HG02885 (cell line): ENCODE data around the gene TMEM231.
"Not testable (repeated sequence)": the region's sequence is repeated elsewhere in the genome, so short reads cannot be mapped to it uniquely, and the experiment has no call there.

ENCODE experiments used
- ATAC-seq: cut with Tn5 transposase; IDR thresholded peaks from one replicate; pipeline ENCODE4 v1.9.1; 2021; ENCODE audit warnings: mild to moderate bottlenecking; ENCODE audit not compliant: unreplicated experiment, poor library complexity

The TMEM231 gene, protein sequence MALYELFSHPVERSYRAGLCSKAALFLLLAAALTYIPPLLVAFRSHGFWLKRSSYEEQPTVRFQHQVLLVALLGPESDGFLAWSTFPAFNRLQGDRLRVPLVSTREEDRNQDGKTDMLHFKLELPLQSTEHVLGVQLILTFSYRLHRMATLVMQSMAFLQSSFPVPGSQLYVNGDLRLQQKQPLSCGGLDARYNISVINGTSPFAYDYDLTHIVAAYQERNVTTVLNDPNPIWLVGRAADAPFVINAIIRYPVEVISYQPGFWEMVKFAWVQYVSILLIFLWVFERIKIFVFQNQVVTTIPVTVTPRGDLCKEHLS

DNA sequence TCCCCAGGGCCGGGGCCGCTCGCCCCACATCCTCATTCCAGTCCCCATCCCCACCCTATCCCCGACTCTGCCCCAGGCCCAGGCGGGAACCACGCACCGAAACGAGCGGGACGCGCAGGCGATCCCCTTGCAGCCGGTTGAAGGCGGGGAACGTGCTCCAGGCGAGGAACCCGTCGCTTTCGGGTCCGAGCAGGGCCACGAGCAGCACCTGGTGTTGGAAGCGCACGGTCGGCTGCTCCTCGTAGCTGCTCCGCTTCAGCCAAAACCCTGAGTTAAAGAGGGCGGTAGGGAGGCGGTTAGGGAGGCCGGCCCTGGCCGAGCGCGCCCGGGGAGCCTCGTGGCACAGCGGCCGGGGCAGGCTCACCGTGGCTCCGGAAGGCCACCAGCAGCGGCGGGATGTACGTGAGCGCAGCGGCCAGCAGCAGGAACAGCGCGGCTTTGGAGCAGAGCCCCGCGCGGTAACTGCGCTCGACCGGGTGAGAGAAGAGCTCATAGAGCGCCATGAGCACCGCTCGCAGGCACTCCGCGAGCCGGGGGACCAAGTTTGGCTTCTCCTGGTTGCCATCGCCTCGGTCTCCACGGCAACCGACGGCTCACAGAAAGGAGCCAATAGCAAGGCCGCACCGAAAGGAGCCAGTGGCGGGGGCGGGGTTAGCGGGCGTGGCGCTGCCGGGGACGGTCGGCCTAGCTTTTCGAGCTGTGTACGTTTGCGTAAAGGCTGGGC lies at the start of gene TMEM231:
Gene TMEM231 (minus strand): TSS at position 546 of the 724 bp plus-strand sequence. CDS start 43 bp downstream, at position 503.
- ATAC-seq: peak; percentile 96

DNA sequence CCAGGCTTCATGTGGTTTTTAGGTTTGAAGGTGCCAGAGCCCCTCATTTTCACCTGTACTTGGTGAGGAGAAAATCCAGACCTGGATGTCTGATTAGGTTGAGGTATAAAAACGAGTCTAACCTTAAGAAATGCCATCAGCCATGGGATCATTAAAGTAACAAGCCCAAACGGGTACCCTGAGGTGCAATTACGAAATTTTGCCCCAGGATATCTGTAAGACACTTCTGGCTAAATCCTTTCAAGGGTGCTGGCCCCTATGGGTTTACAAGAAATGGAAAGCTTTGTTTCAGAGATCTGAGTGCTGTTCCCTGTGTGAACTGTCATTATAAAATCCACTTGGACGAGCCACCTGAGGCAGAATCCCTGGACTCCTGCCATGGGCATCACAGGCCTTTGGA lies 47.2 kb upstream of the TMEM231 start:
- no peak for ATAC-seq

DNA sequence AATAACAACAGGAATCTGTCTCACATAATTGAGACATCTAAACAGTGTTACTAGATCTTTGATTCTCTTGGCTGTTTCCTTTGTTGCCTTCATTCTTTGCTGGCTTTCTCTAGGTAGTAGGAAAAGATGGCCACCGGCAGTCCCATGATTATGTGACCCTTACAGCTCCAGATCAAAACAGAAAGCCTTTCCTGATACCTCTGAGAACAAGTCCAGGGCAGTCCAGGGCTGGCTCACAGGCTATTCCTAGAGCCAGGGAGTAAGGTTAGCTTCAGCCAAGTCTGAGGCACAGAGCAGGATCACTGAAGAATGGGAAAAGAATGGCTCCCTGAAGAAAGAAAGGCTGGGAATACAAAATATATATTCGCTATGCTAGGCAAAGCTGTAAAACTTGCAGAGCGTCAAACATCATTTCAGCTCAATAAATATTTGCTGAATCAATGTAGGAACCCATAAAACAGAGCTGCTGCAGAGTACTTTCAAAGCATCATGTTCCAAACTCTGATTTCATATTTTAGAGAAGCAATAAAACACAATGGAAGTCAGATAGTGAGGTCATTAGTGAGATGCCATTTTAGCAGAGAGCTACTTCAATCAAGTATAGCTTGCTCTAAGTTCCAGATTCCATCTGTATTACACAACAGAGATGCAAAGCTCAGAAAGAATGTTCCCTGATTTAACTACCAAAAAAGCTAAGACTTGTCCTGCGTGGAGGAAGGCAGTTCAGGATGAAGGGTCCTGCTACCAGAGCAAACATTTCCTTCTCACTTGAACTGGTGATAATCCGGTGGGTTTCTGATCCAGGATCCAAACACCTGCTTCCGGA lies 43.6 kb upstream of the TMEM231 start:
- no peak for ATAC-seq

DNA sequence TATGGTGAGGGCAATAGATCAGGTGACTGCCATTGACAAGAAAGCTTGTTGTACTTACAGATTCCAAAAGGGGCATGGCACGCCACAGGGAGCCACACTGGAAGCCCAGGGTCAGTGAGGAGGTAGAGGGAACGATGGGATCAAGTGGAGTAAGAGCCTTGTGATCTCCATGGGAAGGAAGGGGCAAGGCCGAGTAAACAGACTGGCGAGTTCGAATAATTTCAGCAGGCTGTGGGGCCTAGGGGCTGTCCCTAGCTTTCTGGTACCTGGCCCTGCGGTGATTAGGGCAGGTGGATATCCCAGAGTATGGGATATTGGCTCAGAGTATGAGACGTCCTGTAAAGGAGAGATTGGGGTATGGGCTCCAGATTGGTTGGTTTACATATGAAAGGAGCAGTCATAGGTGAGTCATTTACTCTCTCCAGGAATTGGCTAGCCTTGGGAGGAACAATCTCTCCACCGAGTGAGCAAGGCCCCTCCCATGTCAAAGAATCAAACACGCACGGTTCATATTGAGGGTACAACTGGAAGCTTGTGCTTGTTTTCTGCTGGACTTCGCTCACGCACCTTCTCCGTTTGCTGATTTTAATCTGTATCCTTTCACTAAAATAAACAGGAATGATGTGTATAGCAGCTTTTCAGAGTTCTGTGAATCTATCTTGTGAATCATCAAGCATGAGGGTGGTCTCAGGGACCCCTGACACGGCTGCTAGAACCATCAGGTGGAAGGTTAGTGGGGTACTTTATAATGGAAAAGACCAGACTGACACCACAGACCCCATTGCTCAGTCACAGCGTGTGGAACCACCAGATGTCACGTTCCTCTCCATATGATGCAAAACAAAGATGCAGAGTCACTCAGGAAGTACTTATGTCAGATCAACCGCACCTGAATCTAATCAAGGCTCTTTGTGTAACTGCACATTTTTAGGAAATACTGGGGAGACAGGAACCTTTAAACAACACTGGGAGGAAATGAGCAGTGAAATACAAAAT lies 38.1 kb upstream of the TMEM231 start:
- ATAC-seq: no peak

DNA sequence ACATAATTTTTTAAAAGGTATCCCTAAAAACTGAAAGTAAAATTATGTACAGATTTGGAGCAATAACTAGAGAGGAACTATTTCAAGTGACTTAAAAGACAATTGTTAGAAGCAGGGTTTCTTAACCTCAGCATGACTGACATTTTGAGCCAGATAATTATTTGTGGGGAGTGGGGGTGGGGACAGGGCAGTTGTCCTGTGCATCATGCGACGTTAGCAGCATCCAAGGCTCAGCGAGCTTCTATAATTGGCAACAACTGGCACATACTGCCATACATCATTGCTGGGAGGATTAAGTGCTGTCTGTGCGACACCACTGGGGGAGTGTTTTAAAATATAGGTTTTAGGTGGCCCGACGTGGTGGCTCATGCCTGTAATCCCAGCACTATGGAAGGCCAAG lies 37.3 kb upstream of the TMEM231 start:
- ATAC-seq: no peak

DNA sequence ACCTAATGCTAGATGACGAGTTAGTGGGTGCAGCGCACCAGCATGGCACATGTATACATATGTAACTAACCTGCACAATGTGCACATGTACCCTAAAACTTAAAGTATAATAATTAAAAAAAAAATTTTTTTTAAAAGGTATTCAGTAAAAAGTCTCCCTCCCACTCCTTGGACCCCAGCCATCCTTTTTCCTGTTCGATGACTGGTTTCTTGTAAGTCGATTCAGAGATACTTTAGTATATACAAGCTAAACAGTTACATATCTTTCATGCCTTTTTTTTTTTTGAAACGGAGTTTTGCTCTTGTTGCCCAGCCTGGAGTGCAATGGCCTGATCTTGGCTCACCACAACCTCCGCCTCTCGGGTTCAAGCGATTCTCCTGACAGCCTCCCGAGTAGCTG lies 35.9 kb upstream of the TMEM231 start:
- not testable (repeated sequence) for ATAC-seq

DNA sequence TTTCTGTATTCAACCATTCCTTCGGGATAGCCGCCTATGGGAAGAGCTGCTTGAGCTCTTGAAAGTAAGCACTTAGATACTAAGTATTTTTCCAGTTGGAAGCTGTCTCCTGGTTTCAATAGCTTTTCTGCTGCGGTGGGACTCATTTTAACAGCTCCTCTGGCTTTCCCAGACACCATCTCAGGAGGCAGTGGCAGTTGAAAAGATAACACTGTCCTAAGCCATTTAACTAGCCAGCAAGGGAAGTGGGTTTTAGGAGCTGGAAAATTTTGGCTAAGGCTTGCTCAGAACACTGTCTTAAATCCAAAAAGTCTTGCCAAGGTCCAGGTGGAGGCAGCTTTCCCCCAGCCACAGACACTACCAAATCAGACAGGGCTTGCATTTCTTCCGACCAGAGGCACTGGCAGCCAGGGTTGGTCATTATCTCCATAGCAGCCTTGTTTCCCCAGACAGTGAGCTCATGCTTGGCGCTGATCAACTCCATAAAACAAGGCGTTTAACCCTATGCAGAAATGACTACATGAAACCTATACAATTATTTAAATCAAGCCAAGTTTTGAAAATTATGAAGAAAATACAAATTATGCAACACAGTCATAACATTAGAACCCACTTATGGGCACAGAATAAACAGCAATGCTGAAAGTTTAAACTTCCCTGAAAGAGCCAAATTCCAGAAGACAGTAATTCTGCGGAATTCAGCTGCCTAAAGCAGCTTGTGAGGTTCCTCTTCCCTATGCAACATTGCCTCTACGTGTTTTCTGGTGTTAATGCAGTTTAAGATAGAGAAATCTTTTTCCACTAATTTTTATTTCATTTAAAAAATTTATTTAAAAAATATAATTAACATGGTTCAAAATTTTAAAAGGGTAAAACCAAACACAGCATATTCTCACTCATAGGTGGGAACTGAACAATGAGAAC lies 35.1 kb upstream of the TMEM231 start:
- no peak for ATAC-seq

DNA sequence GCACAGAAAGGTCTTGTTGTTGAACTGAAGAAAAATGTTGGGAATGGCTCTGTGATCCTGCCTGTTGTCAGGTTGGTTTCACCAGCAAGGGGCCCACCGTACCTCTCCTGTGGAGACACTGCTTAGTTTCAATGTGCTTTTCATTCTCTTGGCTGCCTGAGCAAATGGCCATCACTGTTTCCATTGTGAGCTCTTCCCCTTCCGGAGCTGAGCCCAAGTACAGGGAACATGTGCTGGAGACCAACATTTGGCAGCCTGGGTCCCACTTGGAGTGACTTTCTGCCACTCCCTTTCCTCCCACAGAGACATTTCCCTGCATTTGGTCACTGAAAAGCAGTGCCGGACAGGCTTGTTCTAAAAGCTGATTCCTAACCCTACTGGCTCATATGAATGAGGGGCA lies 33.3 kb upstream of the TMEM231 start:
- no peak for ATAC-seq

DNA sequence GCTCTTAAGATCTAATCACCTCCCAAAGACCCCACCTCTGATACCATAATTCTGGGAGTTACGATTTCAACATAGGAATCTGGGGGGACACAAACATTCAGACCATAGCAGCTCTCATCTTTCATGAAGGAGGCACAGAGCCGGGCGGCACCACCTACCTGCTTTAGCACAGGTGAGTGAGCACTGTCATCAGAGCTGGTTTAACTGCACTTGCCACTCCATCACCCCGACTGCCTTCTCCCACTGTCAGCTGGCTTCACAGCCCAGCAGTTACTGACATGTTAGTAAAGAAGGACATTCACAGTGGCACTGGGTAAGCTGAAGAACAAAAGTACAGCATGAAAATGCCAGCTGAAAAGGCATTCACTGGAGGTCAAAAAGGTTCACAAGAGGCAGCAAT lies 32.7 kb upstream of the TMEM231 start:
- no peak for ATAC-seq

DNA sequence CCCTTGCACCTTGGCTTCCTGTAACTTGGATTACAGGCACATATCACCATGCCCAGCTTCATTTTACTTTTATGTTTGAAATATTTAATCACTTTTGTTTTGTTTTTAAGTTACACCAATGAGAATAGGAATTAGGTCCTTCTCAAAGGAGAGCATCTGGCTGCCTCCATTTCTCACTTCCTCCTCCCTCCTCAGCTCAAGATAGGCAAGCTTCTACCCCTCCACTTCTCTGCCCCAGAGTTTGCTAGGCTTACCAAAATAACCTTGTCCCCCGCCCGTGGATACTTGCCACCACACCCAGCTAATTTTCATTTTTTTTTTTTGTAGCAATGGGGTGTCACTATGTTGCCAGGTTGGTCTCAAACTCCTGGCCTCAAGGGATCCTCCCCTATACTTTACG lies 28.1 kb upstream of the TMEM231 start:
- ATAC-seq: peak; percentile 76

DNA sequence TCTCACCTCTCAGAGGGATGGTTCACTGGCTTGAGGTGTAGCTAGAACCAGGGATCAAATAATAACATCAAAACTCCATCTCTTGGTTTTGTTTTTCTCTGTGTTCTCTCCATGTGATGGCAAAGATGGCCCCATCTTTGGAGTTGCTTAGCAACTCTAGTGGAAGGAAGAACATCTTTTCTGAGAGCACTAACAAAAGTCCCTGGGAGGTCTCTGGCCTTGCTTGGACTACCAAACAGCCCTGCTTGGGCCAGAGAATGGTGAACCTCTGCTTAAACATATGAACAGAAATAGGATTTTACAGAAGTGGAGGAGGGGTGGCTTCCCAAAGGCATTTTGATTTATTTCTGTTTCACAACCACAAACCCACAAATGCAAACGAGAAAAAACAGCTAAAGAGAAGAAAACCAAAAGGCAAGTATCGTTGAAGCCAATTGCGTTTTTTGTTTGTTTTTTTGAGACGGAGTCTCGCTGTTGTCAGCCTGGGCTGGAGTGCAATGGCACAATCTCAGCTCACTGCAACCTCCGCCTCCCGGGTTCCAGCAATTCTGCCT lies 23.3 kb upstream of the TMEM231 start:
- no peak for ATAC-seq

DNA sequence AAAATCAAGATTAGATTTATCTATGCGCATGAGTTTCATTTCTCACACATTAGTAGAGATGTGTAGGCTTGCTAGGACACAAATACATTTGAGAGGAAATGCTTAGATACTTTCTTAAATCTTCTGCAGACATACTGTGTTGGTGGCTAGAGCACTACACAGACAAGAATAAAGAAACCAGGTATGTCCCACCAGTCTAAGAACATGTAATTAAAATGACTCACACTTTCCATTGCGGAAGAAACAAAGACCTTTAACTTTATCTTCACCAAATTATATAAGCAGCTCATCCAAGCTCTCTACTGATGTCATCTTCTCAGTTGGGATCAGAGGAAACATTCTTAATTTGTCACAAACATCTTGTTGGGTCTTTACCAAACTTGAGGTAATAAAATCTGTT lies 22.7 kb upstream of the TMEM231 start:
- ATAC-seq: no peak

DNA sequence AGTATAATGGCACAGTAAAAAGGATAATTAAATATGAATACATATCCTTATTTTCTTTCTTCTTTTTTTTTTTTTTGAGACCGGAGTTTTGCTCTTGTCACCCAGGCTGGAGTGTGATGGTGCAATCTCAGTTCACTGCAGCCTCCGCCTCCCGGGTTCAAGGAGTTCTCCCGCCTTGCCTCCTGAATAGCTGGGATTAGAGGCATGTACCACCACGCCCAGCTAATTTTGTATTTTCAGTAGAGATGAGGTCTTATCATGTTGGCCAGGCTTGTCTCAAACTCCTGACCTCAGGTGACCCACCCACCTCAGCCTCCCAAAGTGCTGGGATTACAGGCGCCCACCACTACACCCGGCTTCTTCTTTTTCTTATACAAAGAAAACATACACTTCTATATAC lies 22.2 kb upstream of the TMEM231 start:
- ATAC-seq: no peak

DNA sequence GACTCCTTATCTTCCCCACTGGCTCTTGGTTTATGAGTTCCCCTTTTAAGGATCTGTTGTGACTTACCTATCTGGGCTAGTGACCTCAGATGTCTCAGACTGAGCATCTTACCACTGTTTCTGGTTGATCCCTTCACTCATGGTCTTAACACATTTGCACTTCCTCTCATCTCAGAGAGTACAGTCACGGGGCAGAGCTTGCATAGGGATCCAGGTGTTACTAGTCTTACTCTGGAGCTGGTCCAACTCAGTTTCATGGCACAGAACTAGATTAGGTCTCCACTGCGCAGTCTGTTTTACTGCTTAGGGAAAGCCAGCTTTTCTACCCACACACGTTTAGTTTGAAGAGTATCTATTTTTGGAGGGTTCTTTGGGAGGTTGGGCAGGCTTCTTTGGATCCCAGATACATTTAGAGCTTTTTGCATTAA lies 20.3 kb upstream of the TMEM231 start:
- ATAC-seq: peak; percentile 69

DNA sequence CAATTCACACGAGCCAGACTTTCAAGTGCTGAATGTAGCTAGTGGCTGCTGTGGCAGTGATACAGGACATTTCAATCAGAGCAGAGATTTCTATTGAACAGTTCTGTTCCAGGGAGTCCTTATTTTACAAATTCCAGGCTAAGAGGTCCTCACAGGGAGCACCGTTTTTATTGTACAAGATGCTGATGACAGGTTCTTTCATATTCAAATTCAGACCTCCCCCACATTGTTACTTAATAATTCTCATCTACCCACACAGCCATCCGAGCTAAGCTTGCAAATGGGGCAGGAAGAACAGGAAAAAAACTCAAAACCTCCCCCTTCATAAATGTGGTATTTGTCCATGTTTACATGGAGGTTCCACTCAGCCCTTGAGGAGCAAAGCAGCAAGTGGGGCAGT lies 19.9 kb upstream of the TMEM231 start:
- ATAC-seq: no peak

DNA sequence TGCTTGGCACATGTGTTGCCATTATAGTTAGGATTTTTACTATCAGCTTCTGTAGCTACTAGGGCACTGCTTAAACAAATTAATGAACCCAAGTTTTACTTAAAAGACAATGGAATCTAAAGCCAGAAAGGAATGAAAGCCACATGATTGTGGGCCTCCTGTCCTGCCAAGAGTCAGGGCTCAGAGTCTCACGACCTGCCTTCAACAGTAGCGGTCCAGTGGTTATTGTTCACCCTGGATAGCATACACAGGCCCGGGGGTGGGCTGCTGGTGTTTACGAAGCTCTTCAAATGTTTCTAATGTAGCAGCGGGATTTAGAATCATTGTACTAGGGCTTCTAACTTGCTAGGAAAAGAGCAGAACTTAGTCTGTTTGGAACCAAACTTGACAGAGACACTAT lies 17.9 kb upstream of the TMEM231 start:
- ATAC-seq: no peak

DNA sequence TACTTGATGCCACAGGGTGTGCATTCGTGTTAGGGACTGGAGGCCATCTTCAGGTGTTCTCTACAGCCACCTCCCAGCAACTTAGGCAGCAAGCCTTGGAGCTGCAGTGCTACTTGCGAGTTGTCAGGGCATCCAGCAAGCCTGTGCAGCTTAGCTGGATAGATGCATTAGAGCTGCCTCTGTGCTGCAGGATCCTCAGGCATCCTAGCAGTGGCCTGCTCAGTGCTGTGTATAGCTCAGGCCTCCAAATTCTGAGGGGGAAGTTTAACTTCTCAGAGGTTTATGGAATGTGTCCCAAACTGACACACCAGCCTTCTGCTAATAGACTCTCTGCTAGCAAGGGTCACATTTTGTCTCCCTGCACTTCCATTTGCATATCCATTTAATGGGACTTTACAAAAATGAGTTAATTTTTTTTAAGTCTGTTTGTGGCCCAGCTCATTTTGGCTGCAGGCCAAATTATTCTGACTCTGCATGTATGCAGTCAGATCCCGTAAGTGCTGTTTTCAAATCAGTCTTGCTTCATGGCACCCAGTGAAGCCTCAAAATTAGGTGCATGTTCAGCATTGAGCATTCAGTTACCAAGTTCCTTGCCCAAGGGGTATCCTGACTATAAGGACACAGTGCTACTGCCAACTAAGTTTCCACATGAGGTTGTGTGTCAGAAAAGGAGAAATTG lies 17.0 kb upstream of the TMEM231 start:
- ATAC-seq: no peak
